ENCODE measurements around the gene LIPI.
"Not testable (repeated sequence)": the region's sequence is repeated elsewhere in the genome, so short reads cannot be mapped to it uniquely, and the experiment has no call there.

Gene LIPI

GRCh38 chr21:14115646-14116045, 95.1 kb downstream of the LIPI start:
- Histone ChIP-seq H3K27ac (replicated peaks; ENCODE audit: low read length) (no peak overlapping the region), H4K91ac (ENCODE audit: low read depth, low read length, poor library complexity) (no peak overlapping the region), H3K27me3 (ENCODE audit: control insufficient read depth in 3 of 3, insufficient read depth in 3 of 3, low read depth in 1 of 3, low read length in 3 of 3) (no peaks in the 10 kb centered on the region), H3K36me3 (replicated peaks in 1 of 2; ENCODE audit: control insufficient read depth in 2 of 2, insufficient read depth in 2 of 2, low read length in 2 of 2) (peaks cover 3 to 6% of the 10 kb centered on the region in 2 donors), H2BK120ac (ENCODE audit: low read depth, low read length) (no peak overlapping the region), H2BK15ac (ENCODE audit: low read length) (no peak overlapping the region), H3K4ac (ENCODE audit: low read length) (no peak overlapping the region), H4K8ac (ENCODE audit: low read depth, low read length) (no peak overlapping the region), H3K79me1 (ENCODE audit: low read depth, low read length) (peaks cover 2% of the 10 kb centered on the region), H3K9me3 (replicated peaks in 1 of 2; ENCODE audit: control insufficient read depth in 2 of 2, insufficient read depth in 1 of 2, low read depth in 1 of 2, low read length in 2 of 2) (no peaks in the 10 kb centered on the region), H2BK5ac (ENCODE audit: low read length) (no peak overlapping the region), H2AK5ac (ENCODE audit: low read depth, low read length) (no peak overlapping the region), H3K23ac (ENCODE audit: low read depth, low read length, poor library complexity) (no peak overlapping the region), H3K14ac (ENCODE audit: low read length) (no peak overlapping the region), H3K18ac (ENCODE audit: low read length) (no peak overlapping the region), H2BK12ac (ENCODE audit: low read length) (no peak overlapping the region), H3K4me1 (ENCODE audit: control insufficient read depth in 2 of 2, insufficient read depth in 1 of 2, low read depth in 1 of 2, low read length in 2 of 2) (peaks cover 0 to 1% of the 10 kb centered on the region in 2 donors), H3K4me2 (ENCODE audit: insufficient read depth, low read length, poor library complexity, severe bottlenecking) (no peak overlapping the region), H3K9ac (ENCODE audit: low read depth, low read length, poor library complexity) (no peak overlapping the region), H3K4me3 (ENCODE audit: low read length in 2 of 2) (no peak overlapping the region), H2AFZ (ENCODE audit: low read length) (no peak overlapping the region)
- WGBS, 2 donors (ENCODE audit: extremely low coverage in 2 of 2, insufficient read length in 2 of 2, insufficient replicate concordance in 1 of 2) = no CpG with 5 or more reads among the region's 7 CpGs
- DNase-seq (ENCODE audit: low spot score) = no peak

DNA sequence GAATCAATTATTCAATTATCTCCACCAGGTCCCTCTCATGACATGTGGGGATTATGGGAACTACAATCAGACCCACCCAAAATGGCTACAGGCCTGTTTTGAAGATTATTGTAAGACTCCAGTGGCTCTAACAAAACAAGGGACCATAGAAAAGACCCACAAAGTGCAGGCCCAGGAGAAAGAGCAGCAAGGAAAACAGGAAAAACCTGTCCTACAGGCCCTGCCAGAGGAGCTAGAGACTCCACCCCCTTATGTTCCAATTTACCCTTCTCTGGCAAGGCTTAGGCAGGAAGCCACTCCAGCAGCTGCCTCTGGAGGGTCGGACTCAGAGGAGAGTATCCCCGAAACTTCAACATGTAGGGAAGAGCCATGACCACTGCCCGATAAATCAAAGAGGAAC, 96.5 kb downstream of the LIPI start:
- no peak overlapping the region for H2BK5ac ChIP-seq (ENCODE audit: low read length)
- H3K9me3 ChIP-seq (replicated peaks in 1 of 2; ENCODE audit: control insufficient read depth in 2 of 2, insufficient read depth in 1 of 2, low read depth in 1 of 2, low read length in 2 of 2) = no peaks in the 10 kb centered on the region
- H3K27ac ChIP-seq (replicated peaks; ENCODE audit: low read length) = no peak overlapping the region
- no peak overlapping the region for H3K23ac ChIP-seq (ENCODE audit: low read depth, low read length, poor library complexity)
- DNase-seq (ENCODE audit: low spot score) = no peak
- no peak overlapping the region for H3K18ac ChIP-seq (ENCODE audit: low read length)
- H3K9ac ChIP-seq (ENCODE audit: low read depth, low read length, poor library complexity) = no peak overlapping the region
- H2AK5ac ChIP-seq (ENCODE audit: low read depth, low read length) = no peak overlapping the region
- H2BK15ac ChIP-seq (ENCODE audit: low read length) = no peak overlapping the region
- no CpG with 5 or more reads among the region's 3 CpGs for WGBS, 2 donors (ENCODE audit: extremely low coverage in 2 of 2, insufficient read length in 2 of 2, insufficient replicate concordance in 1 of 2)
- H4K8ac ChIP-seq (ENCODE audit: low read depth, low read length) = no peak overlapping the region
- no peak overlapping the region for H4K91ac ChIP-seq (ENCODE audit: low read depth, low read length, poor library complexity)
- H3K4me1 ChIP-seq (ENCODE audit: control insufficient read depth in 2 of 2, insufficient read depth in 1 of 2, low read depth in 1 of 2, low read length in 2 of 2) = peaks cover 0 to 1% of the 10 kb centered on the region in 2 donors
- no peak overlapping the region for H2AFZ ChIP-seq (ENCODE audit: low read length)
- no peak overlapping the region for H3K14ac ChIP-seq (ENCODE audit: low read length)
- no peak overlapping the region for H3K4me3 ChIP-seq (ENCODE audit: low read length in 2 of 2)
- H3K79me1 ChIP-seq (ENCODE audit: low read depth, low read length) = peaks cover 2% of the 10 kb centered on the region
- H3K4ac ChIP-seq (ENCODE audit: low read length) = no peak overlapping the region
- no peak overlapping the region for H2BK120ac ChIP-seq (ENCODE audit: low read depth, low read length)
- H3K4me2 ChIP-seq (ENCODE audit: insufficient read depth, low read length, poor library complexity, severe bottlenecking) = no peak overlapping the region
- no peak overlapping the region for H2BK12ac ChIP-seq (ENCODE audit: low read length)
- peaks cover 3 to 6% of the 10 kb centered on the region in 2 donors for H3K36me3 ChIP-seq (replicated peaks in 1 of 2; ENCODE audit: control insufficient read depth in 2 of 2, insufficient read depth in 2 of 2, low read length in 2 of 2)
- no peaks in the 10 kb centered on the region for H3K27me3 ChIP-seq (ENCODE audit: control insufficient read depth in 3 of 3, insufficient read depth in 3 of 3, low read depth in 1 of 3, low read length in 3 of 3)

DNA sequence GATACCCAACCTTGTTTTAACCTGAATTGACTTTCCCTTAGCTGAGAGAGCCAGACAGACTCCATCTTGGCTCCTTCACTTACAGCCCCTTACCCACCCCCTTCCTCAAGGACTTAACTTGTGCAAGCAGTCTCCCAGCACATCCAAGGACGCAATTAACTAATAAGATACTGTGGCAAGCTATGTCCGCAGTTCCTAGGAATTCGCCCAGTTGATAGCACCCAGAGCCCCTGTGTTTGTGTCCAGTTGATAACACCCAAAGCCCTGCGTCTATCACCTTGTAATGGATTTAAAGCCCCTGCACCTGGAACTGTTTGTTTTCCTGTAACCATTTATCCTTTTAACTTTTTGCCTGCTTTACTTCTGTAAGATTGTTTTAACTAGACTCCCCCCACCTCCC, 106.2 kb downstream of the LIPI start:
- H3K4me1 ChIP-seq (ENCODE audit: control insufficient read depth in 2 of 2, insufficient read depth in 1 of 2, low read depth in 1 of 2, low read length in 2 of 2); H3K23ac ChIP-seq (ENCODE audit: low read depth, low read length, poor library complexity); H3K4ac ChIP-seq (ENCODE audit: low read length); H3K27ac ChIP-seq (replicated peaks; ENCODE audit: low read length); DNase-seq (ENCODE audit: low spot score); H4K8ac ChIP-seq (ENCODE audit: low read depth, low read length); H3K9ac ChIP-seq (ENCODE audit: low read depth, low read length, poor library complexity); H2BK15ac ChIP-seq (ENCODE audit: low read length); H3K9me3 ChIP-seq (replicated peaks in 1 of 2; ENCODE audit: control insufficient read depth in 2 of 2, insufficient read depth in 1 of 2, low read depth in 1 of 2, low read length in 2 of 2); H2BK5ac ChIP-seq (ENCODE audit: low read length); H3K79me1 ChIP-seq (ENCODE audit: low read depth, low read length); H3K14ac ChIP-seq (ENCODE audit: low read length); H3K4me3 ChIP-seq (ENCODE audit: low read length in 2 of 2); H3K18ac ChIP-seq (ENCODE audit: low read length); H4K91ac ChIP-seq (ENCODE audit: low read depth, low read length, poor library complexity); H2AK5ac ChIP-seq (ENCODE audit: low read depth, low read length); H2BK12ac ChIP-seq (ENCODE audit: low read length); H3K27me3 ChIP-seq (ENCODE audit: control insufficient read depth in 3 of 3, insufficient read depth in 3 of 3, low read depth in 1 of 3, low read length in 3 of 3); H2BK120ac ChIP-seq (ENCODE audit: low read depth, low read length); H3K4me2 ChIP-seq (ENCODE audit: insufficient read depth, low read length, poor library complexity, severe bottlenecking); H2AFZ ChIP-seq (ENCODE audit: low read length): not testable (repeated sequence)
- peaks cover 0 to 20% of the 10 kb centered on the region in 2 donors for H3K36me3 ChIP-seq (replicated peaks in 1 of 2; ENCODE audit: control insufficient read depth in 2 of 2, insufficient read depth in 2 of 2, low read length in 2 of 2)
- WGBS, 2 donors (ENCODE audit: extremely low coverage in 2 of 2, insufficient read length in 2 of 2, insufficient replicate concordance in 1 of 2) = no CpG with 5 or more reads among the region's 4 CpGs

GRCh38 chr21:14099570-14099969, 111.2 kb downstream of the LIPI start:
- Histone ChIP-seq H2BK15ac (ENCODE audit: low read length) (no peak overlapping the region), H2AFZ (ENCODE audit: low read length) (no peak overlapping the region), H3K14ac (ENCODE audit: low read length) (no peak overlapping the region), H2BK12ac (ENCODE audit: low read length) (no peak overlapping the region), H3K4me1 (ENCODE audit: control insufficient read depth in 2 of 2, insufficient read depth in 1 of 2, low read depth in 1 of 2, low read length in 2 of 2) (peaks cover 0 to 13% of the 10 kb centered on the region in 2 donors), H4K8ac (ENCODE audit: low read depth, low read length) (no peak overlapping the region), H3K4me2 (ENCODE audit: insufficient read depth, low read length, poor library complexity, severe bottlenecking) (no peak overlapping the region), H4K91ac (ENCODE audit: low read depth, low read length, poor library complexity) (no peak overlapping the region), H2BK5ac (ENCODE audit: low read length) (no peak overlapping the region), H3K18ac (ENCODE audit: low read length) (no peak overlapping the region), H3K23ac (ENCODE audit: low read depth, low read length, poor library complexity) (no peak overlapping the region), H2AK5ac (ENCODE audit: low read depth, low read length) (no peak overlapping the region), H3K9ac (ENCODE audit: low read depth, low read length, poor library complexity) (no peak overlapping the region), H3K4me3 (ENCODE audit: low read length in 2 of 2) (no peak overlapping the region), H3K27me3 (ENCODE audit: control insufficient read depth in 3 of 3, insufficient read depth in 3 of 3, low read depth in 1 of 3, low read length in 3 of 3) (no peaks in the 10 kb centered on the region), H3K79me1 (ENCODE audit: low read depth, low read length) (peaks cover 3% of the 10 kb centered on the region), H2BK120ac (ENCODE audit: low read depth, low read length) (no peak overlapping the region), H3K4ac (ENCODE audit: low read length) (no peak overlapping the region), H3K27ac (replicated peaks; ENCODE audit: low read length) (no peak overlapping the region), H3K36me3 (replicated peaks in 1 of 2; ENCODE audit: control insufficient read depth in 2 of 2, insufficient read depth in 2 of 2, low read length in 2 of 2) (peaks cover 9 to 52% of the 10 kb centered on the region in 2 donors), H3K9me3 (replicated peaks in 1 of 2; ENCODE audit: control insufficient read depth in 2 of 2, insufficient read depth in 1 of 2, low read depth in 1 of 2, low read length in 2 of 2) (peaks cover 0 to 3% of the 10 kb centered on the region in 2 donors)
- no peak for DNase-seq (ENCODE audit: low spot score)
- no CpG with 5 or more reads among the region's 2 CpGs for WGBS, 2 donors (ENCODE audit: extremely low coverage in 2 of 2, insufficient read length in 2 of 2, insufficient replicate concordance in 1 of 2)

Data from neuronal stem cell (in vitro differentiated cells).